GM12872 (cell line): Measurements from ENCODE around the gene COQ9.

Experiments used
- CTCF ChIP-seq: IDR thresholded peaks from 3 replicates; pipeline ENCODE4 v1.5.1; 2011; ENCODE audit warnings: low read depth, mild to moderate bottlenecking, low read length, moderate library complexity; ENCODE audit not compliant: insufficient read depth

COQ9 gene

GRCh38 chr16:57507136-57508034 is 60.1 kb downstream of the COQ9 start:
- TF ChIP-seq CTCF: no peak

DNA sequence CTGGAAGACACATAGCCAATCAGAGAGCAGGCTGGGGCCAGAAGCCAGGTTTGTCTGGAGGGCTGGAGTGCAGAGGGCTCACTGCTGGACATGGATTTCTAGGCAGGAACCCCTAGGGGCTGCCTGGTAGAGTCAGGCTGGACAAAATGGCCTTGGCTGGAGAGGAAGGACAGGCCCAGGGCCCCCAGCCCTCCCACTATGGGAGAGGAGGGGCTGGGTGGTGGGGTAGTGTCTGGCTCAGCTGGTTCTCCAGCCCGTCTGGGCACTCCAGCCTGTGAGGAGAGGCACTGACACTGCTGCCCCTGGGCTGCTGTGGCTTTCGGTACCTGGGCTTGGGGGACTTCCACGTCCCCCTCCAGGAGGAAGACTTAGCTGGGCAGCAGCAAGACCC is 60.8 kb downstream of the COQ9 start:
- no peak for TF ChIP-seq CTCF

DNA sequence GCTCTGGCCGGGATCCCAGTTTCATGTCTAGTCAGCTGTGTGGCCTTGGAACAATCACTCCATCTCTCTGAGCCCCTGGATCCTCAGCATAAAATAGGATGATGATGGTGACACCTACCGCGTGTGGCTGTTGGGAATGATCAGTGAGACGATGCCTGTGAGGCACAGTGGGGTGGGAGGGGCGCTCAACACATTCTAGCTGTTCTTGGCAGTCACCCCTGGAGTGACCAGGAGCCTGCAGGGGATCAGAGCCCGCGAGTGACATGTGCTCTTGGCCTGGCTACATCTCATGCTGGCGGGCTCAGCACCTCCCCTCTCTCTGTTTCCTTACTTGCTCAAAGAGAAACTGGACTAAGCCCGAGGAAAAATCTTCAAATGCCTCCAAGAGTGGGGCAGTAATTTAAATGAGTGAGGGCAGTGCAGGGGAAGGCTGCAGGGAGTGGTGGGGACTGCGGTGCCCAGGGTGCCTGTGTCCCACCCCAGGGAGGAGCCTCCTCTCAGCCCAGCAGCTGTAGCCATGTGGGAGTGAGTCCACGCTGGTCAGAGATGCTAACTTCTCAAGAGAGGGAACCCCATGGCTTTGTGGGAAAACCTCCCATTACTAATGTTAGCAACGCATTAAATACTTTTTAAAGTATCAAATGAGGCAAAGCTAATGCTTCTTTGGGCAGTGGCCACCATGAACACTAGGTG is 62.1 kb downstream of the COQ9 start:
- no peak for TF ChIP-seq CTCF

GRCh38 chr16:57510016-57510871 is 63.0 kb downstream of the COQ9 start:
- TF ChIP-seq CTCF: no peak
